Hematopoietic multipotent progenitor cell treated with erythropoietin and hydrocortisone succinate and interleukin-3 and kit ligand, for 17 days (in vitro differentiated cells): ENCODE measurements around the gene HLA-F.
A peak's percentile ranks its signal among the peaks of the same experiment; 100 is the strongest.

Experiments used
- DNase-seq: peaks from one replicate; pipeline ENCODE4 v3.0.0-alpha.2; 2015; ENCODE audit warnings: low spot score

HLA-F gene

GRCh38 chr6:29723262-29723665, at the start of gene HLA-F:
Gene HLA-F, plus strand, starts transcription at chr6:29723434. Its CDS starts 30 bp downstream, at chr6:29723464.
- no peak for DNase-seq

- no peak for DNase-seq
Observed at GRCh38 chr6:29674008-29674407, 49.2 kb upstream of the HLA-F start.

- no peak for DNase-seq
Observed at GRCh38 chr6:29675561-29675960, 47.7 kb upstream of the HLA-F start.

GRCh38 chr6:29676981-29677601, 46.1 kb upstream of the HLA-F start:
- DNase-seq, result no peak

GRCh38 chr6:29678114-29678513, 45.1 kb upstream of the HLA-F start:
- DNase-seq, result no peak

GRCh38 chr6:29679962-29680361, 43.3 kb upstream of the HLA-F start:
- no peak for DNase-seq

- DNase-seq, result no peak
Observed at GRCh38 chr6:29680416-29680815, 42.8 kb upstream of the HLA-F start.

- no peak for DNase-seq
Observed at GRCh38 chr6:29680904-29681303, 42.3 kb upstream of the HLA-F start, which contains the start of gene ZFP57. Gene ZFP57, minus strand, starts transcription at chr6:29681152. Its CDS starts 4,149 bp downstream, at chr6:29677003.

- DNase-seq, result no peak
Observed at GRCh38 chr6:29681811-29682210, 41.4 kb upstream of the HLA-F start.

GRCh38 chr6:29685718-29686326, 37.4 kb upstream of the HLA-F start:
- no peak for DNase-seq

GRCh38 chr6:29694637-29695036, 28.6 kb upstream of the HLA-F start:
- no peak for DNase-seq

- no peak for DNase-seq
Observed at GRCh38 chr6:29696147-29697125, 26.8 kb upstream of the HLA-F start.

GRCh38 chr6:29702519-29703103, 20.6 kb upstream of the HLA-F start:
- DNase-seq, result peak; percentile 59

- DNase-seq, result peak; percentile 16
Observed at GRCh38 chr6:29705389-29706231, 17.6 kb upstream of the HLA-F start.

- no peak for DNase-seq
Observed at GRCh38 chr6:29708432-29709179, 14.6 kb upstream of the HLA-F start.

- DNase-seq, result no peak
Observed at GRCh38 chr6:29709188-29709587, 14.0 kb upstream of the HLA-F start.

GRCh38 chr6:29710281-29710941, 12.8 kb upstream of the HLA-F start:
- DNase-seq, result no peak

- no peak for DNase-seq
Observed at GRCh38 chr6:29720863-29721262, 2.4 kb upstream of the HLA-F start.

GRCh38 chr6:29723666-29724588, 693 bp downstream of the HLA-F start:
- no peak for DNase-seq
